GM23338 (cell line): ENCODE data around the gene CHST13.

ENCODE experiments used
- CREB1 ChIP-seq: fragments of 250-450 bp; sonication (Bioruptor Pico); IDR thresholded peaks from 2 replicates; pipeline ENCODE4 v1.5.0; 2020; ENCODE audit warnings: low read depth, mild to moderate bottlenecking, moderate library complexity
- CTCF ChIP-seq, 2 experiments: fragments of 200-600 bp in 1 of 2; sonication (generic) in 1 of 2; conservative IDR thresholded peaks; 2 replicates each; pipeline versions ENCODE4 v1.5.1 to v1.6.1; 2016 to 2017; ENCODE audit warnings: antibody characterized with exemption in 2 of 2, low read depth in 2 of 2, mild to moderate bottlenecking in 2 of 2, moderate library complexity in 1 of 2
- EZH2 ChIP-seq: fragments of 200-600 bp; sonication (generic); IDR thresholded peaks from one replicate; pipeline ENCODE4 v1.8.0; 2017; ENCODE audit warnings: antibody characterized with exemption, mild to moderate bottlenecking, low read depth; ENCODE audit not compliant: unreplicated experiment
- EZH2phosphoT487 ChIP-seq: fragments of 200-600 bp; sonication (generic); IDR thresholded peaks from one replicate; pipeline ENCODE4 v1.8.1; 2018; ENCODE audit warnings: antibody characterized with exemption; ENCODE audit not compliant: unreplicated experiment
- JUNB ChIP-seq: IDR thresholded peaks from one replicate; pipeline ENCODE4 v1.6.1; 2016; ENCODE audit warnings: antibody characterized with exemption; ENCODE audit not compliant: unreplicated experiment
- NANOG ChIP-seq: IDR thresholded peaks from 2 replicates; pipeline ENCODE4 v1.6.1; 2016; ENCODE audit warnings: antibody characterized with exemption, borderline replicate concordance
- POLR2AphosphoS5 ChIP-seq: IDR thresholded peaks from 2 replicates; pipeline ENCODE4 v1.6.1; 2016; ENCODE audit warnings: antibody characterized with exemption, low read depth
- STAT1 ChIP-seq: IDR thresholded peaks from one replicate; pipeline ENCODE4 v1.6.1; 2016; ENCODE audit warnings: antibody characterized with exemption; ENCODE audit not compliant: unreplicated experiment
- ZNF114 ChIP-seq: fragments of 250-450 bp; sonication (Bioruptor Pico); IDR thresholded peaks from 2 replicates; pipeline ENCODE4 v1.5.0; 2020; ENCODE audit warnings: mild to moderate bottlenecking, moderate library complexity
- ZNF331 ChIP-seq: fragments of 250-450 bp; sonication (Bioruptor Pico); IDR thresholded peaks from 2 replicates; pipeline ENCODE4 v1.5.0; 2020; ENCODE audit warnings: low read depth, mild to moderate bottlenecking, moderate library complexity
- TF ChIP-seq, protein P1 (sequence below): IDR thresholded peaks from 2 replicates; pipeline ENCODE4 v1.6.1; 2016; ENCODE audit warnings: antibody characterized with exemption
- TF ChIP-seq, protein P2 (sequence below): IDR thresholded peaks from one replicate; pipeline ENCODE4 v1.6.1; 2018; ENCODE audit warnings: antibody characterized with exemption; ENCODE audit not compliant: unreplicated experiment
- TF ChIP-seq, protein P3 (sequence below): fragments of 250-450 bp; sonication (Bioruptor Pico); IDR thresholded peaks from 2 replicates; pipeline ENCODE4 v1.5.0; 2020; ENCODE audit warnings: mild to moderate bottlenecking, moderate library complexity

DNA sequence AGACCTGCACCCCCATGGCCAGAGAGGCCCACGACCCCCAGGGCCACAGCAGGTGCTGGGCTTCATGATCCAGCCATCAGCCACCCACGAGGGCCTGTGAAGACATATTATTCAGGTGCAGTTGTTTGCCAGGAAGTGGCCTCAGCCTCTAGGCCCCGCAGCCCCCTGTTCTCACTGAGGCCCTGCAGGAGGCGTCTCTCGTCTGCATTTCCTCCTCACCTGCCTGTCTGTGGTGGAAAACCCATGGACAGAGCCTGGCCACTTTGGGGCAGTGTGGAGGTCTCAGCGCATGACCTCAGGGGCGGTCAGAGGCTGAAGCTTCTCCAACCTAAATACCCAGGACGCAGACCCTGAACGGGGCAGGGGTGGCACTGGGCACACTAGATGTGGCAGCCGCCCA, 25.0 kb upstream of the CHST13 start:
- TF ChIP-seq CTCF (conservative IDR thresholded peaks at IDR 0.05; ENCODE audit: low read depth in 2 of 2): peak; percentile 21 to 62; a peak in 3 of 4 replicates
- TF ChIP-seq, protein P1, sequence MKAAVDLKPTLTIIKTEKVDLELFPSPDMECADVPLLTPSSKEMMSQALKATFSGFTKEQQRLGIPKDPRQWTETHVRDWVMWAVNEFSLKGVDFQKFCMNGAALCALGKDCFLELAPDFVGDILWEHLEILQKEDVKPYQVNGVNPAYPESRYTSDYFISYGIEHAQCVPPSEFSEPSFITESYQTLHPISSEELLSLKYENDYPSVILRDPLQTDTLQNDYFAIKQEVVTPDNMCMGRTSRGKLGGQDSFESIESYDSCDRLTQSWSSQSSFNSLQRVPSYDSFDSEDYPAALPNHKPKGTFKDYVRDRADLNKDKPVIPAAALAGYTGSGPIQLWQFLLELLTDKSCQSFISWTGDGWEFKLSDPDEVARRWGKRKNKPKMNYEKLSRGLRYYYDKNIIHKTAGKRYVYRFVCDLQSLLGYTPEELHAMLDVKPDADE: no peak
- no peak for TF ChIP-seq CREB1 (CRISPR knock-in tag)
- TF ChIP-seq POLR2AphosphoS5: no peak
- TF ChIP-seq EZH2phosphoT487: no peak
- no peak for TF ChIP-seq STAT1
- TF ChIP-seq EZH2: no peak
- no peak for TF ChIP-seq ZNF331
- no peak for TF ChIP-seq ZNF114
- no peak for TF ChIP-seq NANOG
- TF ChIP-seq, protein P2, sequence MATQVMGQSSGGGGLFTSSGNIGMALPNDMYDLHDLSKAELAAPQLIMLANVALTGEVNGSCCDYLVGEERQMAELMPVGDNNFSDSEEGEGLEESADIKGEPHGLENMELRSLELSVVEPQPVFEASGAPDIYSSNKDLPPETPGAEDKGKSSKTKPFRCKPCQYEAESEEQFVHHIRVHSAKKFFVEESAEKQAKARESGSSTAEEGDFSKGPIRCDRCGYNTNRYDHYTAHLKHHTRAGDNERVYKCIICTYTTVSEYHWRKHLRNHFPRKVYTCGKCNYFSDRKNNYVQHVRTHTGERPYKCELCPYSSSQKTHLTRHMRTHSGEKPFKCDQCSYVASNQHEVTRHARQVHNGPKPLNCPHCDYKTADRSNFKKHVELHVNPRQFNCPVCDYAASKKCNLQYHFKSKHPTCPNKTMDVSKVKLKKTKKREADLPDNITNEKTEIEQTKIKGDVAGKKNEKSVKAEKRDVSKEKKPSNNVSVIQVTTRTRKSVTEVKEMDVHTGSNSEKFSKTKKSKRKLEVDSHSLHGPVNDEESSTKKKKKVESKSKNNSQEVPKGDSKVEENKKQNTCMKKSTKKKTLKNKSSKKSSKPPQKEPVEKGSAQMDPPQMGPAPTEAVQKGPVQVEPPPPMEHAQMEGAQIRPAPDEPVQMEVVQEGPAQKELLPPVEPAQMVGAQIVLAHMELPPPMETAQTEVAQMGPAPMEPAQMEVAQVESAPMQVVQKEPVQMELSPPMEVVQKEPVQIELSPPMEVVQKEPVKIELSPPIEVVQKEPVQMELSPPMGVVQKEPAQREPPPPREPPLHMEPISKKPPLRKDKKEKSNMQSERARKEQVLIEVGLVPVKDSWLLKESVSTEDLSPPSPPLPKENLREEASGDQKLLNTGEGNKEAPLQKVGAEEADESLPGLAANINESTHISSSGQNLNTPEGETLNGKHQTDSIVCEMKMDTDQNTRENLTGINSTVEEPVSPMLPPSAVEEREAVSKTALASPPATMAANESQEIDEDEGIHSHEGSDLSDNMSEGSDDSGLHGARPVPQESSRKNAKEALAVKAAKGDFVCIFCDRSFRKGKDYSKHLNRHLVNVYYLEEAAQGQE: no peak
- no peak for TF ChIP-seq JUNB
- TF ChIP-seq, protein P3, sequence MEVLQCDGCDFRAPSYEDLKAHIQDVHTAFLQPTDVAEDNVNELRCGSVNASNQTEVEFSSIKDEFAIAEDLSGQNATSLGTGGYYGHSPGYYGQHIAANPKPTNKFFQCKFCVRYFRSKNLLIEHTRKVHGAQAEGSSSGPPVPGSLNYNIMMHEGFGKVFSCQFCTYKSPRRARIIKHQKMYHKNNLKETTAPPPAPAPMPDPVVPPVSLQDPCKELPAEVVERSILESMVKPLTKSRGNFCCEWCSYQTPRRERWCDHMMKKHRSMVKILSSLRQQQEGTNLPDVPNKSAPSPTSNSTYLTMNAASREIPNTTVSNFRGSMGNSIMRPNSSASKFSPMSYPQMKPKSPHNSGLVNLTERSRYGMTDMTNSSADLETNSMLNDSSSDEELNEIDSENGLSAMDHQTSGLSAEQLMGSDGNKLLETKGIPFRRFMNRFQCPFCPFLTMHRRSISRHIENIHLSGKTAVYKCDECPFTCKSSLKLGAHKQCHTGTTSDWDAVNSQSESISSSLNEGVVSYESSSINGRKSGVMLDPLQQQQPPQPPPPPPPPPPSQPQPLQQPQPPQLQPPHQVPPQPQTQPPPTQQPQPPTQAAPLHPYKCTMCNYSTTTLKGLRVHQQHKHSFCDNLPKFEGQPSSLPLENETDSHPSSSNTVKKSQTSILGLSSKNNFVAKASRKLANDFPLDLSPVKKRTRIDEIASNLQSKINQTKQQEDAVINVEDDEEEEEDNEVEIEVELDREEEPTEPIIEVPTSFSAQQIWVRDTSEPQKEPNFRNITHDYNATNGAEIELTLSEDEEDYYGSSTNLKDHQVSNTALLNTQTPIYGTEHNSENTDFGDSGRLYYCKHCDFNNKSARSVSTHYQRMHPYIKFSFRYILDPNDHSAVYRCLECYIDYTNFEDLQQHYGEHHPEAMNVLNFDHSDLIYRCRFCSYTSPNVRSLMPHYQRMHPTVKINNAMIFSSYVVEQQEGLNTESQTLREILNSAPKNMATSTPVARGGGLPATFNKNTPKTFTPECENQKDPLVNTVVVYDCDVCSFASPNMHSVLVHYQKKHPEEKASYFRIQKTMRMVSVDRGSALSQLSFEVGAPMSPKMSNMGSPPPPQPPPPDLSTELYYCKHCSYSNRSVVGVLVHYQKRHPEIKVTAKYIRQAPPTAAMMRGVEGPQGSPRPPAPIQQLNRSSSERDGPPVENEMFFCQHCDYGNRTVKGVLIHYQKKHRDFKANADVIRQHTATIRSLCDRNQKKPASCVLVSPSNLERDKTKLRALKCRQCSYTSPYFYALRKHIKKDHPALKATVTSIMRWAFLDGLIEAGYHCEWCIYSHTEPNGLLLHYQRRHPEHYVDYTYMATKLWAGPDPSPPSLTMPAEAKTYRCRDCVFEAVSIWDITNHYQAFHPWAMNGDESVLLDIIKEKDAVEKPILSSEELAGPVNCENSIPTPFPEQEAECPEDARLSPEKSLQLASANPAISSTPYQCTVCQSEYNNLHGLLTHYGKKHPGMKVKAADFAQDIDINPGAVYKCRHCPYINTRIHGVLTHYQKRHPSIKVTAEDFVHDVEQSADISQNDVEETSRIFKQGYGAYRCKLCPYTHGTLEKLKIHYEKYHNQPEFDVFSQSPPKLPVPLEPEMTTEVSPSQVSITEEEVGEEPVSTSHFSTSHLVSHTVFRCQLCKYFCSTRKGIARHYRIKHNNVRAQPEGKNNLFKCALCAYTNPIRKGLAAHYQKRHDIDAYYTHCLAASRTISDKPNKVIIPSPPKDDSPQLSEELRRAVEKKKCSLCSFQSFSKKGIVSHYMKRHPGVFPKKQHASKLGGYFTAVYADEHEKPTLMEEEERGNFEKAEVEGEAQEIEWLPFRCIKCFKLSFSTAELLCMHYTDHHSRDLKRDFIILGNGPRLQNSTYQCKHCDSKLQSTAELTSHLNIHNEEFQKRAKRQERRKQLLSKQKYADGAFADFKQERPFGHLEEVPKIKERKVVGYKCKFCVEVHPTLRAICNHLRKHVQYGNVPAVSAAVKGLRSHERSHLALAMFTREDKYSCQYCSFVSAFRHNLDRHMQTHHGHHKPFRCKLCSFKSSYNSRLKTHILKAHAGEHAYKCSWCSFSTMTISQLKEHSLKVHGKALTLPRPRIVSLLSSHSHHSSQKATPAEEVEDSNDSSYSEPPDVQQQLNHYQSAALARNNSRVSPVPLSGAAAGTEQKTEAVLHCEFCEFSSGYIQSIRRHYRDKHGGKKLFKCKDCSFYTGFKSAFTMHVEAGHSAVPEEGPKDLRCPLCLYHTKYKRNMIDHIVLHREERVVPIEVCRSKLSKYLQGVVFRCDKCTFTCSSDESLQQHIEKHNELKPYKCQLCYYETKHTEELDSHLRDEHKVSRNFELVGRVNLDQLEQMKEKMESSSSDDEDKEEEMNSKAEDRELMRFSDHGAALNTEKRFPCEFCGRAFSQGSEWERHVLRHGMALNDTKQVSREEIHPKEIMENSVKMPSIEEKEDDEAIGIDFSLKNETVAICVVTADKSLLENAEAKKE (CRISPR knock-in tag): no peak
